AG10803 (cell line): ENCODE data around the gene ZBTB1.

Experiments used
- DNase-seq: peaks from one replicate; pipeline ENCODE4 v3.0.0; 2010; ENCODE audit warnings: low read depth
- H3K4me3 ChIP-seq: 2 replicates; pipeline ENCODE4 v1.5.1; 2011; ENCODE audit warnings: mild to moderate bottlenecking, low read length, control low read depth
- TF ChIP-seq, protein P1 (sequence below): conservative IDR thresholded peaks from 2 replicates; pipeline ENCODE4 v1.5.1; 2011; ENCODE audit warnings: mild to moderate bottlenecking, low read length, control low read depth, inconsistent platforms

ZBTB1 gene

DNA sequence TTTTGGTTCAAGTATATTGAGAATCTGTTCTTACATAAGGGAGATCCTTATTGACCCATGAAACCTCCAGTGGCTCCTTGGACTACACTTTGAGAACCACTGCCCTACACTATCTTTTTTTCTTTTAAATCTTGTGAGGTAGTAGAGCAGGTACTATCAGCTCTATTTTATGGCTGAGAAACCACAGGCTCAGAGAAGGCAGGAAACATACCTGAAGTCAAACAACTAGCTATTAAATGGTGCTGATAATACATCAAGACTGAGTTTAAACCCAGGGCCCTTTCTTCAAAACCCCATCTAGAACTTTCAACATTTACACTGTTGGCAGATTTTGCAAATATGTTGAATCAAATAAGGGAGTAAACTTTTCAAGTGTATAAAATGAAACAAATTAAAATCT lies 7.8 kb upstream of the ZBTB1 start:
- no peak overlapping the region for H3K4me3 ChIP-seq
- no peak for DNase-seq
- TF ChIP-seq, protein P1, sequence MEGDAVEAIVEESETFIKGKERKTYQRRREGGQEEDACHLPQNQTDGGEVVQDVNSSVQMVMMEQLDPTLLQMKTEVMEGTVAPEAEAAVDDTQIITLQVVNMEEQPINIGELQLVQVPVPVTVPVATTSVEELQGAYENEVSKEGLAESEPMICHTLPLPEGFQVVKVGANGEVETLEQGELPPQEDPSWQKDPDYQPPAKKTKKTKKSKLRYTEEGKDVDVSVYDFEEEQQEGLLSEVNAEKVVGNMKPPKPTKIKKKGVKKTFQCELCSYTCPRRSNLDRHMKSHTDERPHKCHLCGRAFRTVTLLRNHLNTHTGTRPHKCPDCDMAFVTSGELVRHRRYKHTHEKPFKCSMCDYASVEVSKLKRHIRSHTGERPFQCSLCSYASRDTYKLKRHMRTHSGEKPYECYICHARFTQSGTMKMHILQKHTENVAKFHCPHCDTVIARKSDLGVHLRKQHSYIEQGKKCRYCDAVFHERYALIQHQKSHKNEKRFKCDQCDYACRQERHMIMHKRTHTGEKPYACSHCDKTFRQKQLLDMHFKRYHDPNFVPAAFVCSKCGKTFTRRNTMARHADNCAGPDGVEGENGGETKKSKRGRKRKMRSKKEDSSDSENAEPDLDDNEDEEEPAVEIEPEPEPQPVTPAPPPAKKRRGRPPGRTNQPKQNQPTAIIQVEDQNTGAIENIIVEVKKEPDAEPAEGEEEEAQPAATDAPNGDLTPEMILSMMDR, result no peak

DNA sequence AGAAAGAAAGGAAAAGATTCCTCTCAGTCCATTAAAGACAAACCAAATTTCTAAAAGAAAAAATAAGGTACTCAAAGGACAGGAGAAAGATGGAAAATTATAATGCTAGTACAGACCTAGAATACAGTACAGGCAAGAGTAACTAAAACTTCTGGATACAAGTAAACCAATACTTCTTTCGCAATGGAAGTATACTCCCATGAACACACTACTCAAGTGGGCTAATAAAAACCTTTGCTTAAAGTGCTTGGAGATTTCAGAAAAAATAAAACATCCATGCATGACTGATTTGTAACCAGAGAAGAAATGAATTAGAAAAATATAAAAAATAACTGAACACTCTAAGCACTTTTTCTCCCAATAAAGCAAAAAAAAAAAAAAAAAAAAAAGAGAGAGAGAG lies 4.5 kb upstream of the ZBTB1 start:
- DNase-seq, result peak; percentile 29

DNA sequence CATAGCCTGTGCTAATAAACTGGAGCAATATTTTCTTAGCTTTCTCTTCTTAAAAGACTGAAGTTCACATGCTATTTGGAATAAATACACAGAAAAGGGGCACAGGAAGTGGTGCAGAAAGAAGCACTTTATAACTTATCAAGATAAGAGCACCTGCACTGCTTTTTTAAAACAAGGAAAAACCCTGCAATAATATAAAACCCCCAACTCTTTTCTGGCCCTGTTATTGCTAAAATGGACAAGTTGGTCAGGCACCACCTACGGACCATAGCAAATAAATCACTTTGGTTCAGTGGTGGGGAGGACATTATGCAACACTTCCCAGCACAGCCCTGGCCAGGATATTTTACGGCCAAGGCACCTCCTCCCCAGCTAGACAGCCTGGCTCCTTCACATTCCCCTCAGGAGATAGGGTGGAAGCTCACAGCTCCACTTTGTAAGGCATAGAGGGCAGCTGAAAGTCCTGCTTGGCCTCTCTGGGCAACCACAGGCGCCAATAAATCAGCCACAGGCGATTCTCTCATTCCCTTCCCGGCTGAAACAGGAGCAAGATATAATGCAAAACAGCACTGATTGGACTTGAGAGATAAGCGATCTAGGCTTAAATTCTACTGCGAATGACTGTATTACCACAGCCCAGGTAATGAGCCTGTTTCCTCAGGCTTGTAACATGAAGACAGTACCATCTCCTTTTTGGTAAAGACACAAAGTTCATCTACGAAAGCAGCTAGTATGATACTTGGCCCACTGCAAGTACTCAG lies 3.0 kb upstream of the ZBTB1 start:
- TF ChIP-seq, protein P1, result no peak; the same call in 1 of the 2 replicates
- DNase-seq, result peak; percentile 83
- peak overlapping the region; percentile 94 for H3K4me3 ChIP-seq

More for the DNA sequence above, 4.5 kb upstream of the ZBTB1 start:
- TF ChIP-seq, protein P1, result no peak
- H3K4me3 ChIP-seq, result no peak overlapping the region

DNA sequence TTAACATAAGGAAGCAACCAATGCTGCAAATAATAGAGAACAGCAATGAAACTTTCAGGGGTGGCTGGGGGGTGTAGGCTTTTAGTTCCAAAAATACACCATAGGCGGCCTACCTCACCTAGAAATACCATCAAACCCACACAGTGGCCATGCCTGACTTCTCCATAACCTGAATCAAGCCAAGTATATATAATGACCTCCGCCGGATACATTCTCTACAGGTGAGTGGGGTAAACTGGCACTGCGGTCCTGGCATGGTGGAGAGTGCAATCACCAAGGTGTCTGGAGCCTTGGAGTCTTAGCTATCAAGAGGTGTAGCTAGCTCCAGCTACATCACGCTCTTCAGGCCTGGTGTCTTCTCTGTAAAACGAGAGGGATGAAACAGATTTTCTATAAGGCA lies 2.1 kb upstream of the ZBTB1 start:
- TF ChIP-seq, protein P1, result no peak
- no peak for DNase-seq
- peak overlapping the region; percentile 94 for H3K4me3 ChIP-seq

DNA sequence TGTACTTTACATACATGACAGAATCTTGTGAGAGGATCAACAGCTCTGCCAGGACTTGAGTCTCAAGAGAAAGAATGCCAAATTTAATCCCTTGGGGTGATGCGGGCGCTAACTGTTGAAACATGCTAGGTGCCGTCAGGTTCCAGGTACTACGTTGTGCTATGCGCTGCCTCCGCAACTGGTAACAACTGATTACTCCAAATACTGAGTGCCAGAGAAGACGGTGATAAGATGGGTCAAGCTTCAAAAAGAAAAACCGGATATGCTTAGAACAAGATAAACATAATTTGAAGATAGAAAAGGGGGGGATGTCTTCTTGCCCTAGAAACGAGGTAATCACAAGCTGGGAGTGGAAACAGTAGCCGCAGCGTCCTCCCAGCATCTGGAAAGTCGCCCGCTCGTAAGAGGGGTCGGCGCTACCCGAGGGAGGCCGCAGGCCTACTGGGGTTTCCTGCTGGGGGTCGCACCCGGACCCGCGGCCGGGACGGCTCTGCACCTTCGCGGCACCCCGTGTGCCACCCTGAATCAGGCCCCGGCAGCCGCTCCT lies 1.6 kb upstream of the ZBTB1 start:
- DNase-seq, result peak; percentile 13
- TF ChIP-seq, protein P1, result no peak
- H3K4me3 ChIP-seq, result peak overlapping the region; percentile 94

DNA sequence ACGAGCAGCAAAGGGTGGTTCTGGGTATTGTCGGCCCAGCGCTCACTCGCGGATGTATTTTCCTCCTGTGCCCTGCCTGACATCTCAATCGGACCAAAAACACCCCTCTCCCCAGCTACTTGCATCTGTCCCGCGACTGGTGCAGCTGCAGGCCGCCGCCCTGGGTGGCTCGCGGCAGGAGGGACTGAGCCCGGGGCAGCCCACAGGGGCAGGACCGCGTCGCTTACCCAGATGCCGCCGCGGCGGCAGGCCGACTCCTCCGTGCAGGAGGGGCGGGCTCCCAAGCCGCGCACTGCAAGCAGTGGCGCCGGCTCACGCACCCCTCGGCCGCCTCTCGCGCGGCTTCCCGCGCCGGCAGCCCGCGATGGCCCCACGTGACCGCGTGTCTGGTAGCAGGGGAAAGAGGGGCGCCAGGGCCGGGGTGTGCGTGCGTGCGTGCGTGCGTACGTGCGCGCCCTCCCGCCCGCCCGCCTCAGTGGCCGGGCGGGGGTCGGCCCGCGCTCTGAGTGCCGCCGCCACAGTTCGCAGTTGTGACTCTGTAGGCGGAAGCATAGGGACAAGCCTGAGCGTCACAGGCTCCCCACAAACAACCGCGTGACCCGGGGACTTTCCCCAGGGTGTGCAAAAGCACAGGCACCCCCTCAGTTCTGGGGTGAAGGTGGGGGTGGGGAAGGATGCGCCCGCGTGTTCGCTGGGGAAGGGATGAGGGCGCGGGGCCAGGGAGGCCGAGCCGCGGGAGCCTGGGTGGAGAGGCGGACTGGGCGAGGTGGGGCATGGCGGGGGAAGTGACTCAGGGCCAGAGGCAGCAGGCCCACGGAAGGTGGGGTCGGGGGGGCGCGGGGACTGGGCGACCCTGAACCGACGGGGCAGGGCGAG lies 898 bp upstream of the ZBTB1 start, which contains the start of gene ZBTB25:
TSS of gene ZBTB25 (minus strand) at position 405 of the 876 bp plus-strand sequence. CDS start 13,305 bp downstream, outside the sequence.
- DNase-seq, result peak; percentile 95
- H3K4me3 ChIP-seq, result peak within 1 kb of the TSS; percentile 94
- TF ChIP-seq, protein P1, result no peak
